AG04449 (cell line): Measurements from ENCODE around the gene SYCE1L.
"Not testable (repeated sequence)": the region's sequence is repeated elsewhere in the genome, so short reads cannot be mapped to it uniquely, and the experiment has no call there.

Source experiments
- CTCF ChIA-PET: fragments of 350-600 bp; formaldehyde crosslinking; extraction: SDS; loops from one replicate; lab custom pipeline; 2021; ENCODE audit warnings: antibody characterized with exemption; lab: Yijun Ruan, JAX
- POLR2A ChIA-PET: fragments of 400-600, 350-600 bp; formaldehyde crosslinking; extraction: SDS; loops from one replicate; lab custom pipeline; 2020; ENCODE audit warnings: antibody characterized with exemption, inconsistent platforms; lab: Yijun Ruan, JAX
- DNase-seq: peaks from one replicate; pipeline ENCODE4 v3.0.0-alpha.2; 2010; ENCODE audit warnings: low read depth, low spot score
- H3K4me3 ChIP-seq: 2 replicates; pipeline ENCODE4 v1.5.1; 2011; ENCODE audit warnings: low read depth, mild to moderate bottlenecking, control low read depth, low read length
- TF ChIP-seq, protein P1 (sequence below): IDR thresholded peaks from one replicate; pipeline ENCODE4 v1.5.1; 2011; ENCODE audit warnings: mild to moderate bottlenecking, moderate library complexity, low read length, control low read depth, inconsistent platforms; ENCODE audit not compliant: insufficient read depth; ENCODE audit errors: missing control alignments

Gene SYCE1L

DNA sequence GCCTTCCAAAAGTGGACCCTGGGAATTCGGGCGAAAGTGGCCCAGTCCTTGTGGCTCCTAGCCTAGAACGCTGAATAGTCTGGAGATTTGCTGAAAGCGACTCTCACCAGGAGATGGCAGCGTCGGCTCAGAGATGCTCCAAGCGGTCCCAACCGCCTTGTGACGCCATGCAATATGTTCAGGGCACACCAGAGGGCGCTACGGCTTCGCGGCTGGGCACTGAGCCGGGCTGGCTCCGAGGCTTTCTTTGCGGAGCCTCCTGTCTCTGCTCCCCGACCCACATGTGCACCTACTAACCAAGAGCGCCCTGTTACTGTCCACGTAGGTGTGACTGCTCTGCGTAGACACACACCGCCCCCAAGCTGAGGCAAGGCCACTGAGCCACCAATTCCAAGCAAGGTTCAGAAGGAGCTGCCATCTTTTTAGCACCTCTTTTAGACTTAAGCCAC lies 36.9 kb downstream of the SYCE1L start:
- TF ChIP-seq, protein P1, sequence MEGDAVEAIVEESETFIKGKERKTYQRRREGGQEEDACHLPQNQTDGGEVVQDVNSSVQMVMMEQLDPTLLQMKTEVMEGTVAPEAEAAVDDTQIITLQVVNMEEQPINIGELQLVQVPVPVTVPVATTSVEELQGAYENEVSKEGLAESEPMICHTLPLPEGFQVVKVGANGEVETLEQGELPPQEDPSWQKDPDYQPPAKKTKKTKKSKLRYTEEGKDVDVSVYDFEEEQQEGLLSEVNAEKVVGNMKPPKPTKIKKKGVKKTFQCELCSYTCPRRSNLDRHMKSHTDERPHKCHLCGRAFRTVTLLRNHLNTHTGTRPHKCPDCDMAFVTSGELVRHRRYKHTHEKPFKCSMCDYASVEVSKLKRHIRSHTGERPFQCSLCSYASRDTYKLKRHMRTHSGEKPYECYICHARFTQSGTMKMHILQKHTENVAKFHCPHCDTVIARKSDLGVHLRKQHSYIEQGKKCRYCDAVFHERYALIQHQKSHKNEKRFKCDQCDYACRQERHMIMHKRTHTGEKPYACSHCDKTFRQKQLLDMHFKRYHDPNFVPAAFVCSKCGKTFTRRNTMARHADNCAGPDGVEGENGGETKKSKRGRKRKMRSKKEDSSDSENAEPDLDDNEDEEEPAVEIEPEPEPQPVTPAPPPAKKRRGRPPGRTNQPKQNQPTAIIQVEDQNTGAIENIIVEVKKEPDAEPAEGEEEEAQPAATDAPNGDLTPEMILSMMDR, result peak; percentile 100
- POLR2A ChIA-PET, result no interaction called here
- H3K4me3 ChIP-seq, result peak overlapping the region; percentile 42
- no peak for DNase-seq
- CTCF ChIA-PET, result interaction anchor here (0.8 to 17.0 kb wide), 24 partner anchors 8 to 766 kb away, joined by 3 to 520 read pairs (median 4); no protein-coding TSS in a partner anchor

DNA sequence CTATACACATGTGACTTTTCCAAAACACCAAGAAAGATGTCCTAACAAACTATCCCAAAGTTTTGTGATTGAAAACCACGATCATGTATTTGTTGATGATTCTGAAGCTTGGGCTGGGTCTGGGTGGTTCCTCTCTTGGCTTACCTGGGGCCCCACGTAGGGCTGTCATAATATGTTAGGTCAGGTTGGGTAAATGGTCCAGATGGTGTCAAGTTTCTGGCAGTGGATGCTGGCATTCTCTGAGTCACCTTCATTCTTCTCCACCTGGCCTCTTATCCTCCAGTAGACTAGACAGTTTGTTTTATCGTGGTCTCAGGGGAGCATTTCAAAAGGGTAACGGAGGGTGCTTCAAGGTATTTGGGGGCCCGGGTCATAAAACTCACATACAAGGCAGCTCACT lies 39.4 kb downstream of the SYCE1L start:
- no peak for DNase-seq
- ChIA-PET POLR2A (no interaction called here), CTCF (interaction anchor here (1.0 to 17.0 kb wide), 4 partner anchors 9 to 436 kb away, joined by 3 to 520 read pairs (median 4); no protein-coding TSS in a partner anchor)
- TF ChIP-seq, protein P1, result no peak
- H3K4me3 ChIP-seq, result no peak overlapping the region

DNA sequence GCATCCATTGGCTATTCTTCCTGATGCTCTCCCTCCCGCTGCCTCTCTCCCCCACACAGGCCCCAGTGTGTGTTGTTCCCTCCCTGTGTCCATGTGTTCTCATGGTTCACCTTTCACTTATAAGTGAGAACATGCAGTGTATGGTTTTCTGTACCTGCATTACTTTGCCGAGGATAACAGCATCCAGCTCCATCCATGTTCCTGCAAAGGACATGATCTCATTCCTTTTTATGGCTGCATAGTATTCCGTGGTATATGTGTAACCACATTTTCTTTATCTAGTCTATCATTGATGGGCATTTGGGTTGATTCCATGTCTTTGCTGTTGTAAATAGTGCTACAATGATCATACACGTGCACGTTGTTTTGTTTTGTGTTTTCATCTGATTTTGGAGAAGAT lies 43.3 kb downstream of the SYCE1L start:
- DNase-seq, H3K4me3 ChIP-seq, POLR2A ChIA-PET: not testable (repeated sequence)
- CTCF ChIA-PET, result interaction anchor here (17.0 kb wide), 1 partner anchor 343 kb away, joined by 520 read pairs; no protein-coding TSS in a partner anchor

DNA sequence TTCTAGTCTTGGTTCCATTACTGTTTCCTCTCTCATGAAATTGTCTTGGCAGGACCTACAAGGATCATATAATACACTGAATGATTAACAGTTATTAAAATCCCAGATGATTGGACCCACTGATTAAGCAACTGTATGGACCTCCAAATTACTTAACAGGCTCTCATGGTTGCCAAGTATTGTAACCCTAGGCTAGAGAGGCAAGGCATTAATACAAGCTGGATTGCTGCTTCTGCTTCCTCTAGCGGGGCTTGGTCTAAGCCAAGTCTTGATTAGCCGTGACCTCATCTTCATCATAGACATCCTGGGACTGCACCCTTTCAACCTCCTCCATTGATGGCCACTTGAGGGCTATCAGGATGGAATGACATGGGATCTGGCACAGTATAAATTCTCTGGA lies 46.9 kb downstream of the SYCE1L start:
- CTCF ChIA-PET, result interaction anchor here (1.2 to 2.9 kb wide), 4 partner anchors 9 to 339 kb away, joined by 3 to 21 read pairs (median 8); no protein-coding TSS in a partner anchor
- DNase-seq, result no peak
- POLR2A ChIA-PET, result no interaction called here
- TF ChIP-seq, protein P1, result no peak
- H3K4me3 ChIP-seq, result no peak overlapping the region

DNA sequence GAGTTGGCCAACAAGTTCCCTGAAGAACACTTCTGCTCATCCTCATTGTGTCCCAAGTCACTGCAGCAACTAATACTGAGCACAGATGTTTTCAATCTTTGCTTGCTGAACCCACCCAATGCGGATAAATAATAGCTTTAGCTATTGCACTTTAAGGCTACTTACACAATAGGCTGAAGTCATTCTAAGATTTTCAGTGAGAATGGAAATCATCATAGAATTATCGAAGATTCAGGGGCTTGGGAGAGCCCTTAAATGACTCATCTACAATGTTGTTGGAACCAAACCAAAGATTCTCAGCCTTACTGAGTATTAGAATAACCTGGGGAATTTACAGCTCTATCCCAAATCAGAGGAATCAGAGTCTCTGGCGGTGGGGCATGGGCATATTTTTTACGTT lies 51.2 kb downstream of the SYCE1L start:
- CTCF ChIA-PET, result interaction anchor here (2.5 kb wide), 1 partner anchor 334 kb away, joined by 9 read pairs; no protein-coding TSS in a partner anchor
- DNase-seq, result no peak
- POLR2A ChIA-PET, result no interaction called here
- no peak overlapping the region for H3K4me3 ChIP-seq
- TF ChIP-seq, protein P1, result no peak
